ENCODE data around the gene ZNF148.
A peak's percentile ranks its signal among the peaks of the same experiment; 100 is the strongest.

The ZNF148 gene

GRCh38 chr3:125191256-125191655, 183.9 kb downstream of the ZNF148 start:
- Histone ChIP-seq H4K20me1 (no peaks in the 10 kb centered on the region), H3K4me2 (no peak overlapping the region), H3K36me3 (no peaks in the 10 kb centered on the region), H3K9me3 (no peaks in the 10 kb centered on the region), H3K27me3 (no peaks in the 10 kb centered on the region), H3K27ac (no peak overlapping the region), H3K4me3 (no peak overlapping the region), H3K4me1 (peaks cover 16% of the 10 kb centered on the region), H3K9ac (no peak overlapping the region)
- TF ChIP-seq Cebpa-rat (IDR thresholded peaks at IDR 0.05), result no peak

DNA sequence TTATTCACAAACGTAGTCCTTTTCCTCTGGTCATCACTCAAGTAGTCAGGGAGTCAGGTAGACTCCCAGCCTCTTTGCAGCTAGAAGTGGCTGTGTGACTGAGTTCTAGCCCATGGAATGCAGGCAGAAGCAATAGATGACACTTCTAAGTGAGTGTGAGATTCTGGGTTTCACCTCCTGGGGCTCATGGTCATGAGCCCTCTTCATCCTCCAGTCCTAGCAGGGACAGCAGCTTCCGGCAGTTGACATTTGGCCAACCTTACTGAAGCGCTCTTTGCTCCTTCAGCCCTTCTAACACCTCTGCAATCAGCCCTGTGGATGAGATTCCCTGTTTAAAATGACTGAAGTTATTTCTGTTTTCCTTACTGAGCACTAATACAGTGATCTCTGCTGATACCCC, 184.3 kb downstream of the ZNF148 start:
- no peak overlapping the region for H3K27ac ChIP-seq
- H3K4me3 ChIP-seq, result no peak overlapping the region
- no peaks in the 10 kb centered on the region for H3K27me3 ChIP-seq
- H3K9me3 ChIP-seq, result no peaks in the 10 kb centered on the region
- peaks cover 21% of the 10 kb centered on the region for H3K4me1 ChIP-seq
- H4K20me1 ChIP-seq, result no peaks in the 10 kb centered on the region
- H3K9ac ChIP-seq, result no peak overlapping the region
- no peaks in the 10 kb centered on the region for H3K36me3 ChIP-seq
- no peak overlapping the region for H3K4me2 ChIP-seq
- TF ChIP-seq Cebpa-rat (IDR thresholded peaks at IDR 0.05), result no peak

GRCh38 chr3:125189378-125190165, 185.6 kb downstream of the ZNF148 start:
- Histone ChIP-seq H3K27me3 (no peaks in the 10 kb centered on the region), H3K9me3 (no peaks in the 10 kb centered on the region), H3K4me1 (peaks cover 24% of the 10 kb centered on the region), H4K20me1 (no peaks in the 10 kb centered on the region), H3K9ac (no peak overlapping the region), H3K27ac (no peak overlapping the region), H3K36me3 (no peaks in the 10 kb centered on the region), H3K4me3 (no peak overlapping the region), H3K4me2 (no peak overlapping the region)
- no peak for TF ChIP-seq Cebpa-rat (IDR thresholded peaks at IDR 0.05)

DNA sequence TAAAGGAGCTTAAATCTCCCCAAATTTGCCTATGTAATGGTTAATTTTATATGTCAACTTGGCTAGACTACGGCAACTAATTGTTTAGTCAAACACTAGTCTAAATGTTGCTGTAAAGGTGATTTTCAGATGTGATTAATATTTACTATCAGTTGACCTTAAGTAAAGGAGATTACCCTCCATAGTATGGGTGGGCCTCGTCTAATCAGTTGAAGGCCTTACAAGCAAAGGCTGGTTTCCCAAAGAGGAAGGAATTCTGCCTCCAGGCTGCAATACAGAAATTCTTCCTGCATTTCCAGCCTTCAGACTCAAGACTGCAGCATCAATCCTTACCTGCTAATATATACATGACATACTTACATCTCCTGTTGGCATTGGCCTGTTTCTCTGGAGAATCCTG, 186.2 kb downstream of the ZNF148 start:
- no peak for TF ChIP-seq Cebpa-rat (IDR thresholded peaks at IDR 0.05)
- Histone ChIP-seq H3K4me3 (no peak overlapping the region), H3K9me3 (no peaks in the 10 kb centered on the region)

DNA sequence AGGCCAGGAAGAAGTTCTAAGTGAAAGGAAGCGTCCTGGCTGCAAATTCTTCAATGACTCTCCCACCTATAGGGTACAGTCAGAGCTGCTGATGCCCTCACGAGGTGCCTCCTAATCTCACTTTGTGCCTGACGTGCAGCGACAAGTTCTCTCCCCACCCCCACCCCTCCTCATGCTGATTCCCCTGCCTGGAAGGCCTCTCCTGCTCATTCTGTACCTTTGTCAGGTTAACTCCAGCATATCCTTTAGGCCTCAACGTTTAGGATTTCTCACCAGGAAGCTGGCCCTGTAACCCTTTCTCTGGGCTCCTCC, 187.6 kb downstream of the ZNF148 start:
- Histone ChIP-seq H3K36me3 (no peaks in the 10 kb centered on the region), H3K9me3 (no peaks in the 10 kb centered on the region), H3K27ac (no peak overlapping the region), H3K4me1 (peaks cover 22% of the 10 kb centered on the region), H3K4me2 (no peak overlapping the region), H3K9ac (no peak overlapping the region), H3K27me3 (no peaks in the 10 kb centered on the region), H4K20me1 (no peaks in the 10 kb centered on the region), H3K4me3 (no peak overlapping the region)
- no peak for TF ChIP-seq Cebpa-rat (IDR thresholded peaks at IDR 0.05)

More for the DNA sequence above, 186.2 kb downstream of the ZNF148 start:
- Histone ChIP-seq H4K20me1 (no peaks in the 10 kb centered on the region), H3K4me1 (peaks cover 24% of the 10 kb centered on the region), H3K27ac (no peak overlapping the region), H3K9ac (no peak overlapping the region), H3K4me2 (no peak overlapping the region), H3K36me3 (no peaks in the 10 kb centered on the region), H3K27me3 (no peaks in the 10 kb centered on the region)

DNA sequence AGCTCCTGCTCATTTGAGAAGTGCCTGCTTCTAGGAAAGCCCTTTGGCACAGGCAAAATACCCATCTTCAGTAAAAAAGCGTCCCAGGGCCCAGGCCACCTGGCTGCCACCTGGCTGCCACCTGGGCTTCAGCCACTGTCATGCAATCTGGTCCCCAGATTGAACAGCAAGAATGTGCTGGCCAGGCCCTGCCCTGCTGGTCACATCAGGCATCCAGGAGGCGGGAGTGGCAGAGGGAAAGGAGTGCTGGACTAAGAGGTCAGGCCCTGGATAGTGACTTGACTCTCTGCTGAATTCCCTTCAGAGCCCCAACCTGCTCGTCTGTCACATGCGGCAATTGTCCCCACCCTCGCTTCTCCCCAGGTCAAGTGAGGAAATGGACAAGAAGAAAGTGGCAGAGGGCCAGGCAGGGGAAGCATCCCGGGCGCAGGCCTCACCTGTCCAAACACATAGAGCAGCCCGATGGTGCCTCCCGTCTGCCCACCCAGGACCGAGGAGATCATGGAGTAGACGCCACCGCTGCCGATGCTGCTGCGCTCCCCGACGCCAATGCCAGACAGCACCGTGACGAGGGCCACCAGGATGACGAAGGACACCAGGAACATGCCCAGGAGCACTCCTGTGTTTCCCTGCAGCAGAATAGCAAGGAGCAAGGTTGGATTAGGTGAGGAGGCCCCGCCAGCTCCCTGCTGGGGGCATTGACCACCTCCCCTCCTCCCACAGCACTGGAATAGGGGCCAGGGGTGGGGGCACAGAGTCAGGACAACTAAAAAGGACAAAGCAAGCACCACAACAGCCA, 188.1 kb downstream of the ZNF148 start:
- no peaks in the 10 kb centered on the region for H3K36me3 ChIP-seq
- H3K4me1 ChIP-seq, result peaks cover 16% of the 10 kb centered on the region
- H3K4me2 ChIP-seq, result peak overlapping the region; percentile 39
- no peaks in the 10 kb centered on the region for H4K20me1 ChIP-seq
- no peak overlapping the region for H3K4me3 ChIP-seq
- H3K9me3 ChIP-seq, result no peaks in the 10 kb centered on the region
- H3K9ac ChIP-seq, result no peak overlapping the region
- TF ChIP-seq Cebpa-rat (IDR thresholded peaks at IDR 0.05), result no peak
- H3K27me3 ChIP-seq, result no peaks in the 10 kb centered on the region
- no peak overlapping the region for H3K27ac ChIP-seq

GRCh38 chr3:125186261-125186787, 188.8 kb downstream of the ZNF148 start:
- peak overlapping the region; percentile 36; the same call in 1 of the 2 replicates for H3K9ac ChIP-seq
- no peak for TF ChIP-seq Cebpa-rat (IDR thresholded peaks at IDR 0.05)
- no peak overlapping the region for H3K4me3 ChIP-seq
- H3K4me1 ChIP-seq, result peaks cover 14% of the 10 kb centered on the region
- H3K27me3 ChIP-seq, result no peaks in the 10 kb centered on the region
- H3K27ac ChIP-seq, result no peak overlapping the region
- no peaks in the 10 kb centered on the region for H4K20me1 ChIP-seq
- H3K36me3 ChIP-seq, result no peaks in the 10 kb centered on the region
- H3K4me2 ChIP-seq, result peak overlapping the region; percentile 39
- H3K9me3 ChIP-seq, result no peaks in the 10 kb centered on the region

DNA sequence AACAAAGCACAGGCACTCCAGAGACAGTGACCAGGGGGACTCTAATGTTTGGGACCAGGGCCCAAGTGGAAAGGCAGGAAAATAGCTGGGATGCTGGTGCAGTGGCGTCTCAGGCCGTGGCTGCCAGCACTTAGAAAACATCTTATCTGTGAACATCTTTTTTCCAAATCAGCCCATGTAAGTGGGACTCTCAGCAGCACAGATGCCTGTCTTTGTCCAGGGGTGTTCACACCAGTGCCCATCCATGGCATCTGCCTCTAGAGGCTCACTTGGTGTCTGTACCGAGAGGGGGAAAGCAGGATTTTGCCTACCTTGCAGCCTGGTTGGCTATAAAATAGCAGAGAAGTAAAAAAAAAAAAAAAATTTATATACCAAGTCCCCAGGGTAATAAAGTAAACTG, 189.3 kb downstream of the ZNF148 start:
- Histone ChIP-seq H3K4me2 (peak overlapping the region; percentile 39), H3K9me3 (no peaks in the 10 kb centered on the region), H3K27me3 (no peaks in the 10 kb centered on the region), H3K27ac (no peak overlapping the region), H3K4me3 (no peak overlapping the region), H3K36me3 (no peaks in the 10 kb centered on the region), H3K4me1 (peaks cover 14% of the 10 kb centered on the region), H3K9ac (peak overlapping the region; percentile 36; the same call in 1 of the 2 replicates), H4K20me1 (no peaks in the 10 kb centered on the region)
- TF ChIP-seq Cebpa-rat (IDR thresholded peaks at IDR 0.05), result no peak

GRCh38 chr3:125179884-125180240, 195.3 kb downstream of the ZNF148 start:
- Histone ChIP-seq H4K20me1 (no peaks in the 10 kb centered on the region), H3K9me3 (no peaks in the 10 kb centered on the region), H3K4me3 (no peak overlapping the region), H3K9ac (no peak overlapping the region), H3K4me2 (no peak overlapping the region), H3K27ac (no peak overlapping the region), H3K36me3 (no peaks in the 10 kb centered on the region), H3K4me1 (no peaks in the 10 kb centered on the region), H3K27me3 (no peaks in the 10 kb centered on the region)
- no peak for TF ChIP-seq Cebpa-rat (IDR thresholded peaks at IDR 0.05)
